NB4 (cell line): Measurements from ENCODE around the gene NCOA3.

Source experiments
- CTCF ChIP-seq: IDR thresholded peaks from one replicate; pipeline ENCODE4 v1.5.1; 2012; ENCODE audit warnings: low read depth, low read length
- MYC ChIP-seq: IDR thresholded peaks from 2 replicates; pipeline ENCODE4 v1.6.1; 2011; ENCODE audit warnings: low read depth, low read length
- POLR2A ChIP-seq: IDR thresholded peaks from 2 replicates; pipeline ENCODE4 v1.6.1; 2011; ENCODE audit warnings: mild to moderate bottlenecking; ENCODE audit not compliant: insufficient read length; ENCODE audit errors: extremely low read depth
- TF ChIP-seq, protein P1 (sequence below): IDR thresholded peaks from 2 replicates; pipeline ENCODE4 v1.6.1; 2011; ENCODE audit warnings: low read depth, low read length

DNA sequence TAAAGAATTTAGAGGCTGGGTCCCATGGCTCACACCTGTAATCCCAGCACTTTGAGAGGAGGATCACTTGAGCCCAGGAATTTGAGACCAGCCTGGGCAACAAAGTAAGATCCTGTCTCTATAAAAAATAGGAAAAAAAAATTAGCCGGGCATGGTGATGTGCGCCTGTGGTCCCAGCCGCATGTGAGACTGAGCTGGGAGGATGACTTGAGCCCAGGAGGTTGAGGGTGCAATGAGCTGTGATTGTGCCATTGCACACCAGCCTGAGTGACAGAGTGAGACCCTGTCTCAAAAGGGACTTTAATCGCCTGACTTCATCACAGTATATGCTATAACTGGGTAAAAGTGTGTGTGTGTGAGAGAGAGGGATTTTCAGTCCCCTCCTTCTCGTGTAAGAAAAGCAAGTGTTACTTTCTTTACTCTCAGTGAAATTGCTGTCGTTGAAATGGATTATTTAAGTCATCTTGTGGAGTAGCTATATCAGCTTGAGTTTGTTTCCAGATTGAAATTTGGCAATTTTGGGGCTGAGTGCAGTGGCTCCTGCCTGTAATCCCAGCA, 7.5 kb downstream of the NCOA3 start:
- TF ChIP-seq CTCF (no peak), POLR2A (no peak), MYC (no peak)
- TF ChIP-seq, protein P1, sequence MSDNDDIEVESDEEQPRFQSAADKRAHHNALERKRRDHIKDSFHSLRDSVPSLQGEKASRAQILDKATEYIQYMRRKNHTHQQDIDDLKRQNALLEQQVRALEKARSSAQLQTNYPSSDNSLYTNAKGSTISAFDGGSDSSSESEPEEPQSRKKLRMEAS = no peak
